ENCODE results near the gene DOC2A. TPM values are rescaled to one million over a fixed set of nuclear protein-coding genes. Genes with fewer than 3 reads are reported as not detected.

Gene DOC2A
- total and polyA plus RNA-seq, 9 of the 15 experiments (the other 6 are each of a cell fraction or from before 2014, with no cell fraction given) = 0.03 to 0.38 (median 0.28) TPM; not detected in 1

GRCh38 chr16:30052671-30053372 is 42.0 kb upstream of the DOC2A start (continued):
- TF ChIP-seq, protein P1, sequence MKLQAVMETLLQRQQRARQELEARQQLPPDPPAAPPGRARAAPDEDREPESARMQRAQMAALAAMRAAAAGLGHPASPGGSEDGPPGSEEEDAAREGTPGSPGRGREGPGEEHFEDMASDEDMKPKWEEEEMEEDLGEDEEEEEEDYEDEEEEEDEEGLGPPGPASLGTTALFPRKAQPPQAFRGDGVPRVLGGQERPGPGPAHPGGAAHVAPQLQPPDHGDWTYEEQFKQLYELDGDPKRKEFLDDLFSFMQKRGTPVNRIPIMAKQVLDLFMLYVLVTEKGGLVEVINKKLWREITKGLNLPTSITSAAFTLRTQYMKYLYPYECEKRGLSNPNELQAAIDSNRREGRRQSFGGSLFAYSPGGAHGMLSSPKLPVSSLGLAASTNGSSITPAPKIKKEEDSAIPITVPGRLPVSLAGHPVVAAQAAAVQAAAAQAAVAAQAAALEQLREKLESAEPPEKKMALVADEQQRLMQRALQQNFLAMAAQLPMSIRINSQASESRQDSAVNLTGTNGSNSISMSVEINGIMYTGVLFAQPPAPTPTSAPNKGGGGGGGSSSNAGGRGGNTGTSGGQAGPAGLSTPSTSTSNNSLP (IDR thresholded peaks at IDR 0.05; ENCODE audit: borderline replicate concordance, low read depth, low read length) = no peak
- TF ChIP-seq HDAC8 (tag; IDR thresholded peaks at IDR 0.05) (no peak), ARID3B (CRISPR knock-in tag; IDR thresholded peaks at IDR 0.05; ENCODE audit: borderline replicate concordance) (no peak), ZNF224 (CRISPR knock-in tag; IDR thresholded peaks at IDR 0.05) (no peak), KLF10 (CRISPR knock-in tag; IDR thresholded peaks at IDR 0.05) (no peak), ZKSCAN1 (IDR thresholded peaks at IDR 0.05; ENCODE audit: low read depth, low read length) (peak; percentile 54; the same call in 1 of the 2 replicates), NR1H2 (CRISPR knock-in tag; IDR thresholded peaks at IDR 0.05) (0 out of 2 replicates have a peak, but pooled peaks have one; percentile 53), ZNF12 (CRISPR knock-in tag; IDR thresholded peaks at IDR 0.05) (0 out of 2 replicates have a peak, but pooled peaks have one; percentile 43), DACH1 (IDR thresholded peaks at IDR 0.05; ENCODE audit: partially characterized antibody) (no peak), CUX1 (CRISPR knock-in tag; IDR thresholded peaks at IDR 0.05) (no peak), ZBTB26 (CRISPR knock-in tag; IDR thresholded peaks at IDR 0.05) (no peak), BMI1 (IDR thresholded peaks at IDR 0.05; ENCODE audit: low read length) (peak; percentile 92), PPARD (CRISPR knock-in tag; IDR thresholded peaks at IDR 0.05) (no peak), ZNF124 (CRISPR knock-in tag; IDR thresholded peaks at IDR 0.05) (no peak), ZNF551 (CRISPR knock-in tag; IDR thresholded peaks at IDR 0.05) (no peak)
- TF ChIP-seq, protein P2, sequence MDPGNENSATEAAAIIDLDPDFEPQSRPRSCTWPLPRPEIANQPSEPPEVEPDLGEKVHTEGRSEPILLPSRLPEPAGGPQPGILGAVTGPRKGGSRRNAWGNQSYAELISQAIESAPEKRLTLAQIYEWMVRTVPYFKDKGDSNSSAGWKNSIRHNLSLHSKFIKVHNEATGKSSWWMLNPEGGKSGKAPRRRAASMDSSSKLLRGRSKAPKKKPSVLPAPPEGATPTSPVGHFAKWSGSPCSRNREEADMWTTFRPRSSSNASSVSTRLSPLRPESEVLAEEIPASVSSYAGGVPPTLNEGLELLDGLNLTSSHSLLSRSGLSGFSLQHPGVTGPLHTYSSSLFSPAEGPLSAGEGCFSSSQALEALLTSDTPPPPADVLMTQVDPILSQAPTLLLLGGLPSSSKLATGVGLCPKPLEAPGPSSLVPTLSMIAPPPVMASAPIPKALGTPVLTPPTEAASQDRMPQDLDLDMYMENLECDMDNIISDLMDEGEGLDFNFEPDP (CRISPR knock-in tag; IDR thresholded peaks at IDR 0.05) = no peak
